BJ (cell line): ENCODE measurements around the gene PEX3. TPM values are rescaled to one million over a fixed set of nuclear protein-coding genes. Genes with fewer than 3 reads are reported as not detected.

ENCODE experiments used
- polyA plus RNA-seq: library from polyadenylated mRNA; depleted of rRNA; stranded (reverse); fragments of >200 nt; gene quantifications from 2 replicates; pipeline ENCODE4 v1.2.3, GENCODE V29; 2011; rRNA removed
- small RNA-seq: library from RNA; depleted of rRNA; stranded (forward); fragments of <200 nt; gene quantifications from one replicate; pipeline ENCODE3, GENCODE V24; 2012; ENCODE audit warnings: low replicate concordance, low read depth; ENCODE audit not compliant: insufficient read length

PEX3 gene
- polyA plus RNA-seq, 1 experiment, result 19.7 TPM

Small RNAs within 50 kb of the gene (small RNA-seq; reads per million reads assigned to genes)
- 2.7 reads per million, percentile 32 among the genes with 10 or more reads in this experiment for gene RNA5SP221

Other genes with a start within 250 kb of the PEX3 start
- gene ADAT2, start 110 bp upstream of the PEX3 start, polyA plus RNA-seq, result 1.3 and 2.0 TPM in 2 replicates
- 37.1 and 47.7 TPM in 2 replicates for gene FUCA2, start 60.9 kb downstream of the PEX3 start, polyA plus RNA-seq
- gene PHACTR2, start 227.2 kb downstream of the PEX3 start, polyA plus RNA-seq, result 26.0 and 30.6 TPM in 2 replicates